ENCODE measurements around the gene CAMK4. TPM values are rescaled to one million over a fixed set of nuclear protein-coding genes. Genes with fewer than 3 reads are reported as not detected.

CAMK4 gene
- total RNA-seq, 1 donor from 2014 or later: 2.7 TPM

GRCh38 chr5:111377306-111377705 is 153.1 kb downstream of the CAMK4 start:
- TF ChIP-seq CTCF (IDR thresholded peaks at IDR 0.05): no peak

GRCh38 chr5:111379391-111379816 is 155.2 kb downstream of the CAMK4 start:
- H3K9me3 ChIP-seq: no peaks in the 10 kb centered on the region
- intact Hi-C loops (cut with DNase I): no loop called here
- no peaks in the 10 kb centered on the region for H3K4me1 ChIP-seq
- ATAC-seq (no peak), DNase-seq (no peak)
- no peak overlapping the region for H3K27ac ChIP-seq
- H3K36me3 ChIP-seq: no peaks in the 10 kb centered on the region
- no peaks in the 10 kb centered on the region for H3K27me3 ChIP-seq (ENCODE audit: low read depth)
- TF ChIP-seq CTCF (IDR thresholded peaks at IDR 0.05): no peak
- H3K4me3 ChIP-seq: no peak overlapping the region

More at GRCh38 chr5:111377306-111377705, 153.1 kb downstream of the CAMK4 start:
- H3K27me3 ChIP-seq (ENCODE audit: low read depth): no peaks in the 10 kb centered on the region
- no peaks in the 10 kb centered on the region for H3K9me3 ChIP-seq
- DNase-seq: no peak
- intact Hi-C loops (cut with DNase I): no loop called here
- ATAC-seq: no peak
- no peak overlapping the region for H3K27ac ChIP-seq
- H3K36me3 ChIP-seq: no peaks in the 10 kb centered on the region
- H3K4me3 ChIP-seq: no peak overlapping the region
- H3K4me1 ChIP-seq: no peaks in the 10 kb centered on the region

DNA sequence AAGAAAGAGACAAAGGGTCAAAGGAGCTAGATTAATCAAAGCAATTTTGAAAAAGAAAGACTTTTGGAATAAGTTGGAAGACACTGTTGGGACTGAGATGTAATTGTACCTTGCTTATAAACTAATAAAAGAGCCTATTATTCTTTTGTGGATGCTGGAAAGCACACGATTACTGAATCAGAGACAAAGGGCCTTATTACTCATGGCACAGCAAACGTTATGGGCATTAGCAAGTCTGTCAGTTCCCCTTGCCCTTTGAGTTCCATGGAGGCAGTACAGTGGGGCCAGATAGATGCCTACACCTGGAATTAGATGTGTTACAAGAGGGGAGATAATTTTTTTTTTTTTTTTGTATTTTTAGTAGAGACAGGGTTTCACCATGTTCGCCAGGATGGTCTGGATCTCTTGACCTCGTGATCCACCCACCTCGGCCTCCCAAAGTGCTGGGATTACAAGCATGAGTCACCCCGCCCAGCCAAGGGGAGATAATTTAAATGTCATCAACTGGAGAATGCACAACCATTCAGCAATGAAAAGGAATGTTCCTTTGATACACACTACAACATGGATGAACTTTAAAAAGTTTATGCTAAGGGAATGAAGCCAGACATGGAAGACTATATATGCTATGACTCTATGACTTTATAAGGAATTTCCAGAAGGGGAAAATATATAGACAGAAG is 159.2 kb downstream of the CAMK4 start:
- no peaks in the 10 kb centered on the region for H3K9me3 ChIP-seq
- H3K27me3 ChIP-seq (ENCODE audit: low read depth): no peaks in the 10 kb centered on the region
- DNase-seq (no peak), ATAC-seq (no peak)
- H3K27ac ChIP-seq: no peak overlapping the region
- H3K4me1 ChIP-seq: no peaks in the 10 kb centered on the region
- TF ChIP-seq CTCF (IDR thresholded peaks at IDR 0.05): no peak
- intact Hi-C loops (cut with DNase I): no loop called here
- no peak overlapping the region for H3K4me3 ChIP-seq
- no peaks in the 10 kb centered on the region for H3K36me3 ChIP-seq

DNA sequence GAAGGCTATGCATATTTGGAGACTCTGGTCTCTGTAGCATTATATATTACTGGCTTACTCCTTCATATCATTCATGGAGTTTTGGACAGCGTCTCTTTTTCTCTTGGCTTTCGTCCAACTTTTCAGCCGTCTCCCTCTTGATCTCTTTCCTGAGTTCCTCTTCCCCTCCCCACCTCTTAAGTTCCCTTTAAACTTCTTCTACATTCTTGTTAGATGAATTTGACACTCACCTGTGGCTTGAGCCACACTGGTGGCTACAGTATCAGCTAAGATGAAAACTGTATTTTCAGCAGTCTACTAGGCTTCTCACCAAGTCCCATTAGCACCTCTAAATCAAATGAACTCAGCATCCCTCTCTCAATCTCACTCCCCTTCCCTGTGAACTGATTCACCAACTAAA is 160.0 kb downstream of the CAMK4 start:
- no peaks in the 10 kb centered on the region for H3K9me3 ChIP-seq
- no peaks in the 10 kb centered on the region for H3K36me3 ChIP-seq
- H3K4me3 ChIP-seq: no peak overlapping the region
- ATAC-seq (no peak), DNase-seq (no peak)
- intact Hi-C loops (cut with DNase I): no loop called here
- H3K27ac ChIP-seq: no peak overlapping the region
- H3K27me3 ChIP-seq (ENCODE audit: low read depth): no peaks in the 10 kb centered on the region
- no peaks in the 10 kb centered on the region for H3K4me1 ChIP-seq
- no peak for TF ChIP-seq CTCF (IDR thresholded peaks at IDR 0.05)

DNA sequence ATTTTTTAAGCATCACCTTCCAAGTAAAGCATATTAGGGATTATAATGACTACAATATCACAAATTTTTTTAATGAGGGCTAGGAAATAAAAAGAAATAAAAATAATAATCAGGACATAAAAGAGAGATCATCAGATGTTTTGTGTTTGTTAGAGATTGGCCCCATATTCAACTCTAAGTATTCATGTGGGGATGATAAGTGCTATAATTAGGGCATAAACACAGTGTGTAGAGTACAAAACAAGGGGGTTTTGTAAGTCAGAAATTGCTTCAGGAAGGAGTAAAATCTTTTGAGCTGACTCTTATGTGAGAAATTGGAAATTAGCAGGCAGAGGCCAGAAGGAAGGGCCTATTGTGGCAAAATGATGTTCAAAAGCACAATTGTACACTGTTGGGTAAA is 160.9 kb downstream of the CAMK4 start:
- DNase-seq (no peak), ATAC-seq (no peak)
- intact Hi-C loops (cut with DNase I): no loop called here
- no peaks in the 10 kb centered on the region for H3K9me3 ChIP-seq
- H3K36me3 ChIP-seq: no peaks in the 10 kb centered on the region
- H3K27ac ChIP-seq: no peak overlapping the region
- TF ChIP-seq CTCF (IDR thresholded peaks at IDR 0.05): no peak
- no peak overlapping the region for H3K4me3 ChIP-seq
- H3K27me3 ChIP-seq (ENCODE audit: low read depth): no peaks in the 10 kb centered on the region
- H3K4me1 ChIP-seq: no peaks in the 10 kb centered on the region

All from lower lobe of right lung (tissue), 2 donors.